UCSD-AML1 (cell line): ENCODE data around the gene ACAD8.

Source experiments
- DNase-seq: peaks from one replicate; lab custom pipeline; 2025; ENCODE audit not compliant: unreplicated experiment; lab: John Stamatoyannopoulos, UW

The ACAD8 gene

DNA sequence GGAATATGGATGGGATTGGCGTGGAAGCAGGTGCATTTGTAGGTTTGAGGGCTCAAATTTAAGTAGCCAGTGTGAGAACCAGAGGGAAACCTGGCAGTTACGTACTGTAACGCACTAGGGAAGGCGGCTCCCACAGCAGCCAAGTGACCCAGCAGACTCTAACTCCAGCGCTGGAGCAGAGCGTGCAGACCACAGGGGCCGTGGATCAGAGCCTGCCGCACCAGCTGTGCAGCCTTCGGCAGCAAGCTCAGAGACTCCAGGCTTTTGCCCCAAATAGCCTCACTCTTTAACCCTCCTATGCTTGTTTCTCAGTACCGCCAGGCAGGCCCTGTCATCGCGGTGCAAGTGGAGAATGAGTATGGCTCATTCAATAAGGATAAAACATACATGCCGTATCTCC is 35.1 kb downstream of the ACAD8 start:
- no peak for DNase-seq

DNA sequence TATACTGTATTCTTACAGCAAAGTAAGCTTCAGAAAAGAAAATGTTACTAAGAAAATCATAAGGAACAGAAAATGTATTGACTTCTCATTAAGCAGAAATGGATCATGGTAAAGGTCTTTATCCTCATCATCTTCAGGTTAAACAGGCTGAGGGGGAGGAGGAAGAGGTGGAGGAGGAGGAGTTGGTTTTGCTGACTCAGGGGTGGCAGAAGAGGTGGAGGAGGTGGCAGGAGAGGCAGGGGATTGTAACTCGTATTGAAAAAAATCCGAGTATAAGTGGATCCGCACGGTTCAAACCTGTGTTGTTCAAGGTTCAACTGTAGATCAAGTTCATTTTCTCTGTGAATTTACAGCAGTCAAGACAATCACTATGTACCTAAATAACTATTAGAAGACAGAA is 35.8 kb downstream of the ACAD8 start:
- DNase-seq = no peak

DNA sequence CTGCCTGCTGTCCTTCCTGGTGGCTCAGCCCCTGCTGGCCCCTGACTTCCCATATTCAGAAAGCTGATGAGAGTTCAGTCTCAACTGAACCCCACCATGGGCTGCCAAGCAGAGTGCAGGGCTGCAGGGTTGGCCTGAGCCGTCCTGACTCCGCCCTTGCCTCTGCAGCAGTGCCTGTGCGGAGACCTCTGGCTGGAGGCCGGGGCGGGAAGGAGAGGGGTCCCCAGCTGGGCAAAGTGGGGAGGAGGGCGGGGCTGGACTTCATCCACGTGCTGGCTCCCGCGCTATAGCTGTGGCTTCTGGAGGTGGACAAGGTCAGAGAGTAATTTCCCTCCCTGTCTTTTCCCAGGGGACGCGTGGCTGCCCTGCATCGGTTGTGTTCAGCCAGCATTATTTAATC is 36.4 kb downstream of the ACAD8 start:
- DNase-seq = no peak

DNA sequence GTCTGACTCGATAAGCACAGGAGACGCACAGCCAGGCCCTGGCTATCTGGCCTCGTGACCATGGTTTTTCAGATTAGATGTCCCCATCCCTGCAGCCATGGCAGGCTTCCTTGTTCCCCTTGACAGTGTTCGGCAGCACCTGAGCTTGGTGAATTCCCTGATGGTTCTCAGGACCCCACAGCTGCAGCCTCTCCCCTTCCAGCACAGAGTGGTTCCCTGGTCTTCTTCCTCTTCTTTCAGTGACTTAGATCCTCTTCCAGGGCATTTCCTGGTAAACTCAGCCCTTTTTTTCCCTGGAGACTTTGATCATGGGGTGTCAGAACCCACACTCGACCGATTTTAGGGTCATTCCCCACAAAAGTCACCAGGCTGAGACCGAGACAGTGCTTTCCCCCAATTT is 37.3 kb downstream of the ACAD8 start:
- no peak for DNase-seq

DNA sequence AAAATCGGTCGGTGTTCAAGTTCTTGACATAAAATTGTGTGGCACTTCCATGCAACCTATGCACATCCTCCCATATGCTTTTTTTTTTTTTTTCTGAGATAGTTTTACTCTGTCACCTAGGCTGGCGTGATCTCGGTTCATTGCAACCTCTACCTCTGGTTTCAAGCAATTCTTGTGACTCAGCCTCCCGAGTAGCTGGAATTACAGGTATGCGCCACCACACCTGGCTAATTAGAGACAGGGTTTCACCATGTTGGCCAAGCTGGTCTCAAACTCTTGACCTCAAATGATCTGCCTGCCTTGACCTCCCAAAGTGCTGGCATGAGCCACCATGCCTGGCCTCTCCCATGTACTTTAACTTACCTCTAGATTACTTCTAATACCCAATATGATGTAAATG is 37.8 kb downstream of the ACAD8 start:
- no peak for DNase-seq

DNA sequence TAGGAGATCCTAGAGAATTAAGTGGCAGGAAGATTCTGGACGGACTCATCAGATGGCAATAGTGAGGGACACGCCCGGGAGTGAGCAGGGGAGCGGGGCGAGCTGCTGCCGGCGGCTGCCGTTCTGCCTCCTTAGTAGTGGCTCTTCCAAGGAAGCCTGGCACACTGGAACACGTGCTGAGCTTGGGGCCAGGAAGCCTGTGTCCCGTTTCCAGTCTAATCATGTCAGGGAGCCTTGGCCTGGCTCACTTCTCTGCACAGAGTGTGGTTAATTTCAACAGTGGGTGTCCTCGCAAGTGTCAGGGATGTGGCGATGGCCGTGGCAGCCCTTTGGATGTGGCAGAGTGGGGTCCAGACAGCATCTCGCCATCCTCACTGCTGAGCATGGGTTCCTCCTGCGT is 39.3 kb downstream of the ACAD8 start:
- DNase-seq = no peak

DNA sequence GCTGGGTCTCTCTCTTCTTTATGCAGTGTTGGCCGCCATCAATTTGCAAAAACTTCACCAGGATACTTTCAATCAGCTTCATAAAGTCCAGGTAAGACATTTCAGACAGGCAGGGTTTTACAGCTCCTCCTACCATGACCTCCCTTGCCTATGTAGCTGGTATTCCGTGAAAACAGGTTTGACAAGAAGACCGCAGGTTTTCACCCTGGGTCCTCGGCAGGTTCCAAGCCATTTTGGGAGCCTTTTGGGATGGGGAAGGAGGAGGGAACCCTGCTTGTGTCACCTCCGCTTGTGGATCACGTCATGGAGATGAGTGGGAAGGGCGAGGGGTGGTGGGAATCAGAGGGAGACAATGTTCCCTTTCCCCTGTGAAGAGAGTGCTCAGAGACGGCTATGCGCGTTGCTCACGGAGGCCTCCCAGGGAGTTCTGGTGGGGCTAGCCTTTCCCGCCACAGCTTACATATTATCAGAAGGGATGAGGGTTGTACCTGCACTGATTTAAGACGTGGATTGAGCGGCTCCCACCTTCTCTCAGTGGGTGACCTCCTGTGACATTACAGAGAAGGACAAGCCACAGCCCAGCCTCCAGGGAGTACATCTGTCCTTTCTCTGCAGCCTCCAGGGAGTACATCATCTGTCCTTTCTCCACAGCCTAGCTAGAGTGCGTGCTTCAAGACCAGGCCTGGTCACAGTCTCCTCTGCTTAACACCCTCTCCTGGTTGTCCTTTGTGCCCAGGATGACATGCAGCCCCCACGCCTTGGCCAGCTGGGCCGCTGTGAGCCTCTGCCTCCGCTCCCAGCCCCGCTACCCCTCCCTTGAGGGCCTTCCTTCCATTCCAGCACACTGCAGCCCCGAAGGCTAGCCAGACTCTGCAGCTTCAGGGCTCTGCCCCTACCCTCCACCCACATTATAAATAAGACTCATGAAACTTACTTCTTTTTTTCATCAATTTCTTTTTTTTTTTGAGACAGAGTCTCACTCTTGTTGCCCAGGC is 40.0 kb downstream of the ACAD8 start:
- no peak for DNase-seq

DNA sequence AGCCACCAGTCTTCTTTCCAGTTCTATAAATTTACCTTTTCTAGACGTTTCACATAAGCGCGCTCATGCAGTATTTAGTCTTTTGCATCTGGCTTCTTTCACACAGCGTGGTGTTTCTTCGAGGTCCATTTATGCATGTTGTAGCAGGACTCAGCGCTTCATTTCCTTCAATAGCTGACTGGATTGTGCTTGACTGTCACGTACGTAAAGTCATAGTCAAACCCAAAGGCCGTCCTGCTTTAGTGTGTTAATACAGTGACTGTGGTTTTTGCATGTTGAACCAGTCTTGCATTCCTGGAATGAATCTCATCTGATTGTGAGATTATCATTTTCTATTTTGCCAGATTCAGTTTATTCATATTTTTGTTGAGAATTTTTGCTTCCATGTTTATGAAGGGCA is 41.3 kb downstream of the ACAD8 start:
- no peak for DNase-seq

DNA sequence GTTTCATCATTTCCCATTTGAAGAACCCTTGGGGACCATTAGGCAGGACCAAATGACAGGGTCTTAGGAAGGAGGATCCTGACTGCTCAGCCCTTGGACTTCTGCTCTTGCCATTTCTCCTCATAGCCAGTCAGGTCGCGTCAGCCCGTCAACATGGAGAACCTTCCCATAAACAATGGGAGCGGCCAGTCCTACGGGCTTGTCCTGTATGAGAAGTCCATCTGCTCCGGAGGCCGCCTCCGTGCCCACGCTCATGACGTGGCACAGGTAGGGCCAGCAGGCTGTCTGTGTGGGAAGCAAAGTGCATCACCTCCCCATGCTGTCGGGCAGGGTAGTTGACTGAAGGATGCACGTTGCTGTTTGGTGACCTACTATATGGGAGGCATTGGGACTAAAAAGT is 58.9 kb downstream of the ACAD8 start:
- no peak for DNase-seq

DNA sequence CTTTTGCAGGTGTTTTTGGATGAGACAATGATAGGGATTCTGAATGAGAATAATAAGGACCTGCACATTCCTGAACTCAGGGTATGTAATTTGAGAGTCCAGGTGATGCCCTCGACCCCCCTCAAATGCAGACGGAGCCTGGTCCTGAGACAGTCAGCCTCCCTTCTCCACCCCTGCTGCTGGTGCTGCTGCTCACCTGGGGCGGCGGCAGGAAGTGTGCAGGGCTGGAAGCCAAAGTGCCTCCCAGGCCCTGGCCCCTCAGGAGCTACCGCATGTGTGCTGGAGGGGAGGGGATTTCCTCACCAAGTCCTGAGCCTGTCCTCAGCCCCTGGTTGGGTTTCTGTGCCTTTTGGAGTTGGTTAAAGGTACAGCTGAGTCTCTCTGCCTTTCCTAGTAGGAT is 59.4 kb downstream of the ACAD8 start:
- no peak for DNase-seq

DNA sequence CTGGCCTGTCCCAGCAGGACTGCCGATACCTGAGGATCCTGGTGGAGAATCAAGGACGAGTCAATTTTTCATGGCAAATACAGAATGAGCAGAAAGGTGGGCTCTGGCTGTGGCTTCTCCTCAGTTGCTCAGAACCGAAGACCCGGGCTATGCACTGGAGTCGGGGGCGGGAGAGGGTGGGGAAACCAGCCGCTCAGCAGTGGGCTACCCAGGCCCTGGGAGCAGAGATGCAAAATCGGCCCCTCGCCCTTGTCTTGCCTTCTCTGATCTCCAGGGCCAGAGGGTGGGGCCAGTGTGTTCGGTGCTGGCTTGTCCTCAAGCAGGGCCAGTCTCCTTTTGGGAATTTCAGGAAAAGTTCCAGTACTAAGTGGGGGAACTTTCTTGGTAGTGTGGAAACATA is 60.0 kb downstream of the ACAD8 start:
- no peak for DNase-seq

DNA sequence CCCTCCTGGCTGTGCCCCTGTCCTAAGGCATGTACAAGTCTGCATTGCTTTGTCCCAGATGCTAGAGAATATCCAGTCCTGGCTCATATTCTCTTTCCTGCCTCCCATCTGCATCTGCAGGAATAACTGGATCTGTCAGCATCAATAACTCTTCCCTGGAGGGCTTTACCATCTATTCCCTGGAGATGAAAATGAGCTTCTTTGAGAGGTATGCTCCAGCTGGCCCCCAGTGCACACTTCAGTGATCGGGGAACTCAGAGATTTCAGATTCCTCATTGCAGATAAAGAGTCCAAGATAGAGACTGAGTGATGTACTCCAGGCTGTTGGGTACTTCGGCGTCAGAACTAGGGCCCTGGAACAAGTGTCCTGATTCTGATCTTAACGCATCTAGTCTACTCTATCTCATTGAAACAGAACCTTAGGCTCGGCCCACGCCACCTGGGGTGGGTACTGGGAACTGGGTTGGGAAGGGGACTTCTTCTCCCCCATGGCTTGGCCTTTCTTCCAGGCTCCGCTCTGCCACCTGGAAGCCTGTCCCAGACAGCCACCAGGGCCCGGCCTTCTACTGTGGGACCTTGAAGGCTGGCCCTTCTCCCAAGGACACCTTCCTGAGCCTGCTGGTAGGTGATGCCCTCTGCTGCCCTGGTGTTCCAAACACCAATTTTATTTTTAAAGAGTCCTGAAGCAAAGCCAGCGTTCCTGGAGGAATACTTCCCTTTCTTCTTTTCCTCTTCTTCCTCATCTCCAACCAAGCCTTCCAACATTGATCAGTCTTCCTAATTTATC is 60.6 kb downstream of the ACAD8 start:
- DNase-seq = no peak
